B cell (primary cell): Measurements from ENCODE around the gene TENM3.

Experiments
- CTCF ChIP-seq: fragments of 200-600 bp; IDR thresholded peaks from one replicate; pipeline ENCODE4 v1.8.0; 2022; ENCODE audit warnings: antibody characterized with exemption, mild to moderate bottlenecking
- EZH2 ChIP-seq: IDR thresholded peaks from 2 replicates; pipeline ENCODE4 v1.6.1; 2012; ENCODE audit warnings: borderline replicate concordance, low read depth, mild to moderate bottlenecking, moderate library complexity, low read length; ENCODE audit not compliant: insufficient read depth, poor library complexity, severe bottlenecking

- no peak for TF ChIP-seq CTCF
- TF ChIP-seq EZH2: no peak
Observed at GRCh38 chr4:182620111-182620980, 377.1 kb downstream of the TENM3 start.
